Stomach (tissue), 9 donors: ENCODE results near the gene PDIA4. TPM values are rescaled to one million over a fixed set of nuclear protein-coding genes. Genes with fewer than 3 reads are reported as not detected.

Experiments
- DNase-seq, 2 donors: peaks; one replicate each; pipeline versions ENCODE4 v3.0.0 to v3.0.0-alpha.2; 2013 to 2019
- H3K27ac ChIP-seq, 5 donors: fragments of 200-600 bp in 4 of 5; sonication (generic) in 4 of 5; one replicate each; pipeline ENCODE4 v1.5.1; 2013 to 2019; ENCODE audit warnings: mild to moderate bottlenecking in 1 of 5, moderate library complexity in 1 of 5
- H3K27me3 ChIP-seq, 3 donors: fragments of 200-600 bp; sonication (generic); one replicate each; pipeline ENCODE4 v1.5.1; 2017 to 2019; ENCODE audit warnings: mixed run types in 1 of 3
- H3K36me3 ChIP-seq, 4 donors: fragments of 200-600 bp; sonication (generic); 1 replicate in 3 of 4; 2 replicates in 1 of 4; pipeline ENCODE4 v1.5.1; 2016 to 2019
- H3K4me1 ChIP-seq, 4 donors: fragments of 200-600 bp; sonication (generic); one replicate each; pipeline ENCODE4 v1.5.1; 2016 to 2019
- H3K4me3 ChIP-seq, 4 donors: fragments of 200-600 bp; sonication (generic) in 3 of 4; one replicate each; pipeline ENCODE4 v1.5.1; 2016 to 2019; ENCODE audit warnings: mild to moderate bottlenecking in 1 of 4
- H3K9me3 ChIP-seq, 4 donors: fragments of 200-600 bp; sonication (generic); one replicate each; pipeline ENCODE4 v1.5.1; 2016 to 2019
- CTCF ChIP-seq, 7 experiments: fragments of 450-650 bp in 4 of 7; fragments of 200-600 bp in 3 of 7; sonication (generic) in 3 of 7; IDR thresholded peaks; one replicate each; pipeline ENCODE4 v1.5.1; 2016 to 2019; ENCODE audit warnings: antibody characterized with exemption in 7 of 7, control low read depth in 2 of 7, mild to moderate bottlenecking in 1 of 7
- EP300 ChIP-seq: sonication (generic); formaldehyde crosslinking; IDR thresholded peaks from one replicate; pipeline ENCODE4 v1.6.1; 2017; ENCODE audit warnings: antibody characterized with exemption
- POLR2A ChIP-seq, 4 donors: fragments of 450-650 bp; IDR thresholded peaks; one replicate each; pipeline ENCODE4 v1.6.1; 2016; ENCODE audit warnings: antibody characterized with exemption in 4 of 4, control low read depth in 2 of 4, mild to moderate bottlenecking in 1 of 4, moderate library complexity in 1 of 4
- POLR2AphosphoS5 ChIP-seq, 3 donors: sonication (generic); formaldehyde crosslinking; IDR thresholded peaks; one replicate each; pipeline ENCODE4 v1.6.1; 2016; ENCODE audit warnings: antibody characterized with exemption in 3 of 3
- WGBS, 5 donors: extraction: QIAGEN DNeasy Blood & Tissue Kit in 3 of 5; methylation state at CpG; one replicate each; pipeline versions ENCODE4 v1.1.5 to v1.1.7; 2013 to 2018; 5-methylcytosine and 5-hydroxymethylcytosine counted together
- intact Hi-C: fragments of 100-400 bp; cut with DNase I; formaldehyde crosslinking; loops from one replicate; pipeline ENCODE4 v1.15.1; 2023; ENCODE audit warnings: low total_unique reads
- polyA plus RNA-seq, 3 donors: library from polyadenylated mRNA; stranded (reverse); fragments of 200-250 nt; gene quantifications; one replicate each; pipeline ENCODE4 v1.2.3, GENCODE V29; 2013
- total RNA-seq, 5 donors: library from RNA; depleted of rRNA; stranded (reverse); fragments of >200 nt; gene quantifications; one replicate each; pipeline versions ENCODE4 v1.1.0 to v1.2.3, GENCODE V29; 2014 to 2016
- donor health status: healthy with polysubstance abuse.
- donor health status: Bipolar disorder and iron deficiency.
- donor health status: healthy.

Gene PDIA4
- total and polyA plus RNA-seq, 8 donors: 13.7 to 185 (median 73.3) TPM

- TF ChIP-seq EP300 (no peak), POLR2AphosphoS5 (IDR thresholded peaks at IDR 0.05) (no peak), POLR2A (IDR thresholded peaks at IDR 0.05) (no peak), CTCF (IDR thresholded peaks at IDR 0.05) (no peak)
- Histone ChIP-seq H3K36me3 (no peaks in the 10 kb centered on the region), H3K27ac (no peak overlapping the region), H3K27me3 (no peaks in the 10 kb centered on the region), H3K9me3 (no peaks in the 10 kb centered on the region), H3K4me1 (no peaks in the 10 kb centered on the region), H3K4me3 (no peak overlapping the region)
- WGBS, 5 donors: 88 to 95% (median 92%) methylated on average over 7 to 8 of the region's 8 CpGs
- no peak for DNase-seq
- intact Hi-C loops: no loop called here
Observed at GRCh38 chr7:149053885-149054284, 25.6 kb upstream of the PDIA4 start.

GRCh38 chr7:149053384-149053783 lies 25.1 kb upstream of the PDIA4 start:
- Histone ChIP-seq H3K4me1 (no peaks in the 10 kb centered on the region), H3K4me3 (no peak overlapping the region), H3K9me3 (no peaks in the 10 kb centered on the region), H3K36me3 (no peaks in the 10 kb centered on the region), H3K27ac (no peak overlapping the region), H3K27me3 (no peaks in the 10 kb centered on the region)
- intact Hi-C loops: no loop called here
- WGBS, 5 donors: 91 to 100% (median 96%) methylated on average over 1 of the region's 1 CpG
- TF ChIP-seq POLR2AphosphoS5 (IDR thresholded peaks at IDR 0.05): no peak
- no peak for TF ChIP-seq EP300
- TF ChIP-seq POLR2A (IDR thresholded peaks at IDR 0.05): no peak
- no peak for TF ChIP-seq CTCF (IDR thresholded peaks at IDR 0.05)
- no peak for DNase-seq

GRCh38 chr7:149050941-149051340 lies 22.6 kb upstream of the PDIA4 start:
- no peak overlapping the region for H3K4me3 ChIP-seq
- no peaks in the 10 kb centered on the region for H3K9me3 ChIP-seq
- intact Hi-C loops: no loop called here
- 90 to 99% (median 93%) methylated on average over 3 of the region's 3 CpGs for WGBS, 5 donors
- TF ChIP-seq POLR2AphosphoS5 (IDR thresholded peaks at IDR 0.05): no peak
- TF ChIP-seq CTCF (IDR thresholded peaks at IDR 0.05): no peak
- TF ChIP-seq POLR2A (IDR thresholded peaks at IDR 0.05): no peak
- no peak for TF ChIP-seq EP300
- H3K4me1 ChIP-seq: no peaks in the 10 kb centered on the region
- no peaks in the 10 kb centered on the region for H3K36me3 ChIP-seq
- no peak overlapping the region for H3K27ac ChIP-seq
- no peak for DNase-seq
- H3K27me3 ChIP-seq: no peaks in the 10 kb centered on the region

- intact Hi-C loops: no loop called here
- TF ChIP-seq POLR2A (IDR thresholded peaks at IDR 0.05): no peak
- no peak for TF ChIP-seq POLR2AphosphoS5 (IDR thresholded peaks at IDR 0.05)
- TF ChIP-seq EP300: no peak
- no peak for TF ChIP-seq CTCF (IDR thresholded peaks at IDR 0.05)
- Histone ChIP-seq H3K27me3 (no peaks in the 10 kb centered on the region), H3K4me3 (no peak overlapping the region), H3K9me3 (no peaks in the 10 kb centered on the region), H3K27ac (no peak overlapping the region), H3K36me3 (no peaks in the 10 kb centered on the region), H3K4me1 (no peaks in the 10 kb centered on the region)
- DNase-seq: no peak
- WGBS, 5 donors: 63 to 98% (median 85%) methylated on average over 3 of the region's 3 CpGs
Observed at GRCh38 chr7:149048805-149049204, 20.5 kb upstream of the PDIA4 start.
